ENCODE data around the gene BACE2.

- no peak for TF ChIP-seq MXI1 (IDR thresholded peaks at IDR 0.05; ENCODE audit: borderline replicate concordance, low read depth, low read length)
- no peak for TF ChIP-seq CTCF (conservative IDR thresholded peaks at IDR 0.05; ENCODE audit: low read depth, low read length)
- no peak for TF ChIP-seq CEBPB (IDR thresholded peaks at IDR 0.05; ENCODE audit: low read depth, low read length)
Measured at GRCh38 chr21:41260428-41260827, 92.5 kb downstream of the BACE2 start.

All from IMR-90 (cell line).